ENCODE measurements around the gene LACRT.

DNA sequence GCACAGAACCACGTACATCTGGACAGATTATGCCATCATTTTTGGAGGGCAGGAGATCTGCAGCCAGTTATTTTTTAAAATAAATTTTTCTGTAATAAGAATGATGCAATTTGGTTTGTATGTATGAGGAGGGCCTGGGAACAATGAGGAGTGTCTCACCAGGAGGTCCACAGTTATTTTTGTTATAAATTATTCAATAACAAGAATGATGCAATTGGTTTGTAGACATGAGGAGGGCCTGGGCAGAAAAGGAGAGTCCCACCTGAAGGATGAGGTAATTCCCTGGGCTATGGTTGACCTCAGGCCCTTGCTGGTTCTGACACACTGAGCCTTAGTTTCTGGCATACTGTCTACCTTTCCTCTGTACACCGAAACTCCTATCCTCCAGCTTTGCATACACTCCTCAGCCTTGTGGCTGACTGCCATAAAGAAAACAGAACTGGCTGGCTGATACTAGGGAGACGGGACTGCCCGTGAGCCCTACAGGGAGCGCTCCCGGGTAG is 22.5 kb upstream of the LACRT start:
- TF ChIP-seq, protein P1, sequence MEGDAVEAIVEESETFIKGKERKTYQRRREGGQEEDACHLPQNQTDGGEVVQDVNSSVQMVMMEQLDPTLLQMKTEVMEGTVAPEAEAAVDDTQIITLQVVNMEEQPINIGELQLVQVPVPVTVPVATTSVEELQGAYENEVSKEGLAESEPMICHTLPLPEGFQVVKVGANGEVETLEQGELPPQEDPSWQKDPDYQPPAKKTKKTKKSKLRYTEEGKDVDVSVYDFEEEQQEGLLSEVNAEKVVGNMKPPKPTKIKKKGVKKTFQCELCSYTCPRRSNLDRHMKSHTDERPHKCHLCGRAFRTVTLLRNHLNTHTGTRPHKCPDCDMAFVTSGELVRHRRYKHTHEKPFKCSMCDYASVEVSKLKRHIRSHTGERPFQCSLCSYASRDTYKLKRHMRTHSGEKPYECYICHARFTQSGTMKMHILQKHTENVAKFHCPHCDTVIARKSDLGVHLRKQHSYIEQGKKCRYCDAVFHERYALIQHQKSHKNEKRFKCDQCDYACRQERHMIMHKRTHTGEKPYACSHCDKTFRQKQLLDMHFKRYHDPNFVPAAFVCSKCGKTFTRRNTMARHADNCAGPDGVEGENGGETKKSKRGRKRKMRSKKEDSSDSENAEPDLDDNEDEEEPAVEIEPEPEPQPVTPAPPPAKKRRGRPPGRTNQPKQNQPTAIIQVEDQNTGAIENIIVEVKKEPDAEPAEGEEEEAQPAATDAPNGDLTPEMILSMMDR (IDR thresholded peaks at IDR 0.05; ENCODE audit: extremely low read depth in 1 of 2, insufficient read depth in 1 of 2, low read depth in 1 of 2, low read length in 2 of 2) = no peak
- TF ChIP-seq POLR2A (IDR thresholded peaks at IDR 0.05; ENCODE audit: low read depth, low read length) = no peak
- TF ChIP-seq MYC (IDR thresholded peaks at IDR 0.05; ENCODE audit: low read depth, low read length) = no peak
- TF ChIP-seq FOS (IDR thresholded peaks at IDR 0.05; ENCODE audit: borderline replicate concordance, insufficient read depth, low read length) = no peak
- TF ChIP-seq, protein P2, sequence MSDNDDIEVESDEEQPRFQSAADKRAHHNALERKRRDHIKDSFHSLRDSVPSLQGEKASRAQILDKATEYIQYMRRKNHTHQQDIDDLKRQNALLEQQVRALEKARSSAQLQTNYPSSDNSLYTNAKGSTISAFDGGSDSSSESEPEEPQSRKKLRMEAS (IDR thresholded peaks at IDR 0.05; ENCODE audit: insufficient read depth, insufficient read length) = no peak
- no peak for TF ChIP-seq POLR2AphosphoS5 (IDR thresholded peaks at IDR 0.05; ENCODE audit: insufficient read depth, low read depth, low read length)
- TF ChIP-seq GATA2 (IDR thresholded peaks at IDR 0.05; ENCODE audit: insufficient read depth, insufficient read length, low read depth, low read length) = no peak

Measured in endothelial cell of umbilical vein (primary cell).